Activated CD4-positive, alpha-beta T cell treated with anti-CD3 and anti-CD28 coated beads for 4 hours (primary cell): ENCODE data around the gene KCNK4.
A peak's percentile ranks its signal among the peaks of the same experiment; 100 is the strongest.
"Not testable (repeated sequence)": the region's sequence is repeated elsewhere in the genome, so short reads cannot be mapped to it uniquely, and the experiment has no call there.

ENCODE experiments used
- DNase-seq, 2 donors: peaks; one replicate each; pipeline ENCODE4 v3.0.0-alpha.2; 2020

Gene KCNK4

DNA sequence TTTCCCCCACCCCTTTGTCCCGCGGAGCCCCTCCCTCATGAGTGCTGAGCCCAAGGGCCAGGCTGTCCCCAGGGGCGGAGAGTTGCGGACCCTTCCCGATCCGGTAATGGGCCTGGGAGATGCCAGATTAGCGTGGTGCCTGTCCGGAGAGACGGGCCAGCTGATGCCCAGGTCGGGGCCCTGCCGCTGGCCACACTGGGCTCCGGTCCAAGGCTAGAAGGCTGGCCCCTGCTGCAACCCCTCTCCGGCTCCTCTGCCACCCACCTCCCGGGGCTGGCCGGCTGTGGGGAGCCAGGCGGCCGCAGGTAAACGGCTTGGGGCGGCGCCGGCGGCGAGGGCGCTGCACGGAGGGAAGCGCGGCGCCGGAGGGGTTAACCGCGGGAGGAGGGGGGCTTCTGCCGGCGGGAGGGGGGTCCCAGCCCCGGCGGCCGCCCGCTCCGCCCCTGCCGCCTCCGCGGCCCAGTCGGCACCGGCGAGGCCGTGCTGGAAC, at the start of gene KCNK4:
KCNK4 (plus strand) TSS at position 41 of the 490 bp plus-strand sequence. CDS start 1,717 bp downstream, outside the sequence.
- DNase-seq = no peak

DNA sequence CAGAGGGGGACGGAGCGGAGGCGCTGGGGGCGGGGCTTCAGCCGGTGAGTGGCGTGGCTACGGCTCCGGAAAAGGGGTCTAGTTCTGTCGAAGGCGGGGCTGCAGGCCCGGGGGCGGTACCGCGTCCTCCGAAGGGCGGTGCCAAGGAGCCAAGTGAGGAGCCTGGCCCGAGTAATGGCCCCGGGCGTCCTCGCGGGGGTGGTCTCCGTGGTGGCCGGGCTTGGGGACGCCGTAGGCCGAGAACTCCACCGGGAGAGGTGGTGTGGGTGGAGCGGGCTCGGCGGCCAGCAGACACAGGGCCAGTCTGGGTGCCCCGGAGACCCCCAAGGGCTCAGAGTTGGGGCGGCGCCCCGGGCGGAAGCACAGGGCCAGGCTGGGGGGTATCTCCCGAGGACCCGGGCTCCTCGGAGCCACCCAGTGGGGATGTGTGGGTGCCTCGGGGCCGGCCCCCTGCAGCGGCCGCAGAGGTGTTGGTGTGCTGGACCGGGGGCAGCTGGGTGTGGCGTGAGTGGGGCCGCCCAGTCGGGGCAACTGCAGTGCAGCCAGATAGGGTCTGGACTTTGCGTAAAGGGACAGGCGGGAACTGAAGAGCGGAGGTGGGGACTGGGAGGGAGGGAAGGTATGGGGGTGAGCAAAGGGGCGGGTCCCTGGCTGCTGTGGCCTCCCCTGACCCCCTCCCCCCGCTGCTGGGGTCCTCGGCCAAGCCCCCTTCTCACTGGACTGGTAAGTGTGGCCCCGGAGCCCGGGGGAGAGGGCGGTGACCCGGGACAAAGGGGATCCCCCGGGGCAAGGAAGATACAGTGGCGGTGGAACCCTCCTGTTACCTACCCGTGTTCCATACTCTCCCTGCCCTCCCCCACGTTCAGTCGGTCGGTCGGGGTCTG, 49.4 kb upstream of the KCNK4 start:
- DNase-seq = no peak

DNA sequence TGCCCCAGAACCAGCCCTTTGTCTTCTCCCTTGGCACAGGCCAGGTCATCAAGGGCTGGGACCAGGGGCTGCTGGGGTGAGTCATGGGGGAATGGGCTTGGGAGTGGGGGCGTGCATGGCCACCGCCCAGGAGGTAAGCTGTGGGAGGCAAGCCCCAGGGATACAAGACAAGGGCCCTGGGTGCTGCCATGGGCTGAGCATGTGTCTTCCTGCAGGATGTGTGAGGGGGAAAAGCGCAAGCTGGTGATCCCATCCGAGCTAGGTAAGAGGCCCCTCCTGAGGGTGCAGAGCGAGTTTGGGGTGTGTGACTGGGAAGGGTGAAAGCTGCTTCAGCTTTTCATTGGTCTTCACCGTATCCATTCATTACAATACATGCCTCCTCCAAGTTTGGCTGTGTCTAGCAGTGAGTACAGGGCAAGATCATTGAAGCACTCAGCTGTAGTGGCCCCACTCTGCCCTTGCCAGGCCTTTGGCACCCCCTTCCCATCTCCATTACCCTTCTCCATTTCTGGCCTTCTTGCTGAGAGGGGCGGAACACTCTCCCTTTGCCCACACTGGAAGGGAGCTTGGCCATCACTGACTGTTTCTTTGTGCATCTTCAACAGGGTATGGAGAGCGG, 47.8 kb upstream of the KCNK4 start:
- DNase-seq = no peak

DNA sequence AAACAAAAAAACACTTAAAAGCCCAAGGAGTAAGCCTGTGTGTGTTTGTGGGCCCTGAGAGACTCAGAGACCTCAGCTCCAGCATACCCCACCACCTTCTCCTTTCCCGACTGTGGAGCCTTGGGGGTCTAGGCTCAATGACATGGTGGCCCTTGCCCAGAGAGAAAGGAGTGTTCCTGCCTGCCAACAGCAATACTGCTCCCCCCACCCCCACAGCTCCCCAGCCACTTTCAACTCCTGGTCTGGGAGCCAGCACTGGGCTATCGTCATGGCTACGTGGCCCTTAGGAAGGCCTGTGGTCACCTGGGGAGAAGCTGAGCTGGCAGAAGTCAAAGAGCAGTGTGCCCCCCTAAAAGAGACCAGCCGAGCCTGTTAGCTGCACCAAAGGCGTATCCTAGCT, 47.0 kb upstream of the KCNK4 start:
- DNase-seq = no peak

DNA sequence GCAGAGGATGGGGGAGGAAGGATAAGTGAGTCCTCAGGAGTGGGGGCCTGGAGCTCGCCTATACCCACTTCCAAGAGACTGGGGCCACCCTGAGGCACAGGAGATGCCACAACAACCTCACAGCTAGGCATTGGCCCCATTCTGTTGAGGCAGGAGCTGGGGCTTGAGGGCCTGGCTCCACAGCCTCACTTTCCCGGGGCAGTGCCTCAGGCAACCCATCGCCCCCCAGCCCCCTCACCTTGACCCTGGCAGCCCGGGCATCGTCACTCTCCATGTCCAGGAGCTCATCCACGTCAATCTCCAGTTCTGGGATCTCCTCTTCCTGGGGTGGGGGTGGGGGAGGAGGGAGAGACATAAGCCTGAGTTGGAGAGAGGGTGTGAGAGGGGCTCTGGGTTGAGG, 46.1 kb upstream of the KCNK4 start:
- DNase-seq = no peak

DNA sequence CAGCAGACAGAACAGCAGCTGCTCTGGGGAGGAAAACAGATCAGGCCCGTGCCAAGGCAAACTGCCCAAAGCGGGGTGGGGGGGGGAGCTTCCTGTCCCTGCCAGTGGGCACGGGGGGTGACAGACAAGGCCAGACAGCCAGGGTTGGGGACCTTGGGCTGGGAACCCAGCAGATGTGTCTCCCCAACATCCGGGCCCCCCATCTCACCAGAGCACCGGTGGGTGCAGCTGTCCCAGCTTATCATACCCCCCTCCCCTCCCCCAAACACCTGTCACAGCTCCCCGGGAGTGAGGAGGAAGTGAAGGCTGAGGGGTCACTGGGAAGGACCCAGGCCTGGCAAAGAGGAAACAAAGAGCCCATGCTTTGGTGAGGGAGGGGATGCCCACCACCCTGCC, 45.7 kb upstream of the KCNK4 start:
- peak in 1 of 2 donors; percentile 50 for DNase-seq

DNA sequence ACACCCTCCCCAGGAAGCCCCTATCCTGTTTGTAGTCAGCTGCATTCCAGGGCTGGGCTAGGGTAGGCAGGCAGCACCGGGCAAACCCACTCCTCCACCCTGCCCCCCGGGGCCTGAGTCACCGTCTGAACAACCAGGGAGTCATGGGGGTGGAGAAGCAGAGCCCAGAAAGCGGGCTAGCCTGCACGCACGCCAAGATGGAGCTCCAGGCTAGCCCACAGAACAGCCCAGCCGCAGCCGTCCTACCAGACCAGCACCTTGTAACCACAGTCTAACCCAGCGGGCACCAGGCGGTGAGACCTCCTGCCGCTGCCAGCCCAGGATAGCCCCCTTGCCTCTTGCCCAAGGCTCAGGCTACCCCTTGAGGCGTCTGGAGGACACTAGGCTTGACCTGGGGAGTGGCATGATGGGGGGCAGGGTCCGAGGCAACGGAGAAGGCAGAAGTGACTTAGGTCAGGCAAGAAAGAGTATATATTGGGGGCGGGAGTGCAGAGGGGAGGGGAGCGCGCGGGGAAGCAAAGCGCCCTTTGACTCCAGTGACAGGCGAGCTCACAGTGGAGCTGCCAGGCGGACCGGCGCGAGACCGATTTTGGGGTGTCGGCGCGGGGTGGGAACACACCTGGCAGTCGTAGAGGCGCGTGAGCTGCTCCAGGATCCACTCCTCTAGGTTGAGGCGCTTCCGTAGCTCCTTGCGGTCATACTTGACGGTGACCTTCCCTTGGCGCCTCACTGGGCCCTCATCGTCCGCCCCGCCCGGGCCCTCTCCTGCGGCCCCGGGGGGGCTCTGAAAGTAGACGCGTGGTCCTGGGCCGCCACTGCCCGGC, 45.1 kb upstream of the KCNK4 start:
- DNase-seq = peak; percentile 87 to 88

DNA sequence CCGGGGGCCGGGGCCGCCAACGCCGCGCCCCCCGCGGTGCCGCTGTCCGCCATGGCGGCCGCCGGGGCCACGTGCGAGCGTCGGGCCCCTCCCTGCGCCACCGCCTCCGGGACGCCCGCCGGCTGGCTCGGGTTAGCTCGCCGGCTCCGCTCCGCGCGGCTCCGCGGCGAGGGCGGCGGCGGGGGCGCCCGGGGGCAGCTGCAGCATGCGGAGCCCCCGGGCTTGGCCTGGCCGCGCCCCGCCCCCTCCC, 44.6 kb upstream of the KCNK4 start:
- DNase-seq = not testable (repeated sequence)

DNA sequence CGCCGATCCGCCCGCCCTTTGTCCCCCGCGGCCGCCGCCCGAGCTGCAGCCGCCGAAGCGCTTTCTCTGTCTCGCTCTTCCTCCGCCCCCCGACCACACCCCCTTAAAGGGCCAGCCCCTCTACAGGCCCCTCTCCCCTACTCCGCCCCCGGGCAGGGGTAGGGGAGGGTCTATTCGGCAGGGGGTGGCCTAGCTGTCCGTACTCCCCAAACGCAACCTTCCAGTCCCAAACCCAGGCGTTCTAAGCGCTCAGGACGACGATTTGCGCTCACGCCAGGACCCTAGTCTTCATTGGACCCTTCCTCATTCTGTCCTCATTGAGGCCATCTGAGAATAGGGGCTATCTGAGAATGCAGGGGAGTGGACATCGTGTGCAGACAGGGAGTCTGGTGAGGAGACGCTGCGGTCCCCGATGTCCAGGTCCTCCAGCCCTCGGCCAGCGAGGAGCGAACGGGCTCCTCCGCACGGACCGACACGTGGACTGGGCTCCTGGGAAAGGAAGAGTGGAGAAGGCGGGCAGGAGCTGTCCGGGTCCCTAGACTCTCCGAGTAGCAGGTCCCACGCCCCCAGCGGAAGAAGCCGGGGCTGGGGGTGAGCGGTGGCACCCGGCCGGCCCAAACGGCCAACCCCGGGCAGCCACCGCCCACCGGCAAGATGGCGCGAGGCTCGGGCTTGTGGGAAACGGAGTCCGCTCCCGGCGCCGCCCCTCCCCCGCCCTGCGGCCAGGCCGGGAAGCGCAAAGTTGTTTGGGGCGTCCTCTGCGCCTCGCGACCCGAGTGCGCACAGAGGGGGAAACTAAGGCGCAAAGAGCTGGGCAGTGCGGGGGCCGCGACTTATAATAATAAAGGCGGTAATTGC, 44.0 kb upstream of the KCNK4 start, which contains the start of gene PPP1R14B:
PPP1R14B (minus strand) TSS at position 73 of the 858 bp plus-strand sequence. CDS start 270 bp downstream, outside the sequence.
- DNase-seq = peak; percentile 83

DNA sequence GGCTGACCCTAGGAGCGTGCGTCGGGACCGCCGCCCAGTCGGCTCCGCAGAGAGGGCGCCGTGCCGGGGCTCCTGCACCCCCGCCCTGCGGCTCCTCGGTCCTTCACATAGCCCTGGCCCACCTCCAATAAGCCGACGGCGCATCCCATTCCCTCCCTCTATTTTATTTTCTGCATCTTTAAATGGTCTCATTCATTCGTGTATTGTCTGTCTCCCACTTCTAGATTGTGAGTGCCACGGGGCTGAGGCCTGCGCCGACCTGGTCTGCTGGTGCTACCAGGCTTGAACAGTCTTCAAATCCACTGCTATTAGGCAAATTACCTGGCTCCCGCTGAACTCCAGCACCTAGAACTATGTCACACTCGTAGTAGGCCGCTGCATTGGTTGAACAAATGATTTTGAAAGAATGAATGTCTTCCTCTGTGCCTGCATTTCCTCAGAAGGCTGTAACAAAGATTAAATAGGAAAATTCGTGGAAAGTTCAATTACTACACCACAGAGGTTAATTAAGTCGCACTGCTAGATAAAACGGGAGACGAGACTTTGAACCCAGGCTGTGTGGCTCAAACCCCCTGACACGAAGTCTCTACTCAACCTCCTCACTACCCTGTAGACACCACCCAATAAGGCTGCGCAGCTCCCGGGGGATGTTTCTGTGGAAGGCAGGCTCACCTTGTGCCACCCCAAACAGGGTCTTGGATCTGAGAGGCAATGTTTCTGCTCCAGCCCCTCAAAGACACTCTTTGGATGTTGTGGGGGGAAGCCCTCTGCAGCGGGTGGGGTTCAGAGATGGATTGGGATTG, 43.2 kb upstream of the KCNK4 start:
- DNase-seq = no peak

DNA sequence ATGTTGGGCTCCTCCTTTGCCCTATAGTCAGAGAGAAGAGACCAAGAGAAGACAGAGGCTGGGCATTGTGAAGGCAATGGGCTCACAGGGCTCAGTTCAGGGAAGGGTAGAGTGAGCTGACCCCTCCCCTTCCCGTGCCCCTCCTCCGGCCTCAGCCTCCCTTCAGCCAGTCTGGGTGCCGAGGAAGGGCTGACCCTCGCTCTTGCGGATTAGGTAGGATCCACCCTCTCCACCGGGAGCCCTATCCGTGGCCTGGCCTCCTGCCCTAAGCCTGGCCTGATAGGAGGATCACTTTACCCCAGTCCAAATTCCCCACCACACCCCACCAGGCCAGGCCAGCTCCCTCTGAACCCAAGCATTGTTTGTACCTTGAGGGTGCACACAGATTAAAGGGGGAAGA, 42.5 kb upstream of the KCNK4 start:
- no peak for DNase-seq

DNA sequence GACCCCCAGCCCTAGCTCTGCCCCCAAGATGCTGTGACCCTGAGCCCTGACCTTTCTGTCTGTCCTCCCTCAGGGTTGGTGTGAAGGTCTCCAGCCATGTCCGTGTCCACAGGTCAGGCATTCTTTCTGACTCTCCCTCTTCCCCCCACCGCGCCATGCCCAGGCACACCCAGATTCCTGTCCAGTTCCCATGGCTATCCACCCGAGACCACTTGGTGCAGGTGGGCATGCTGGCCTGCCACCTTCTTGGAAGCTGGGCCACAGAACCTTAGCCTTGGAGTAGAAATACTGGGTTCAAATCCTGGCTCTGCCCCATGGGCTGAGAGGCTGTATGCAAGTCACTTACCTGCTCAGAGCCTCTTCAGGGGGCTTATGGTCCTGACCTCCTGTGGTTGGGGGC, 42.1 kb upstream of the KCNK4 start:
- no peak for DNase-seq

DNA sequence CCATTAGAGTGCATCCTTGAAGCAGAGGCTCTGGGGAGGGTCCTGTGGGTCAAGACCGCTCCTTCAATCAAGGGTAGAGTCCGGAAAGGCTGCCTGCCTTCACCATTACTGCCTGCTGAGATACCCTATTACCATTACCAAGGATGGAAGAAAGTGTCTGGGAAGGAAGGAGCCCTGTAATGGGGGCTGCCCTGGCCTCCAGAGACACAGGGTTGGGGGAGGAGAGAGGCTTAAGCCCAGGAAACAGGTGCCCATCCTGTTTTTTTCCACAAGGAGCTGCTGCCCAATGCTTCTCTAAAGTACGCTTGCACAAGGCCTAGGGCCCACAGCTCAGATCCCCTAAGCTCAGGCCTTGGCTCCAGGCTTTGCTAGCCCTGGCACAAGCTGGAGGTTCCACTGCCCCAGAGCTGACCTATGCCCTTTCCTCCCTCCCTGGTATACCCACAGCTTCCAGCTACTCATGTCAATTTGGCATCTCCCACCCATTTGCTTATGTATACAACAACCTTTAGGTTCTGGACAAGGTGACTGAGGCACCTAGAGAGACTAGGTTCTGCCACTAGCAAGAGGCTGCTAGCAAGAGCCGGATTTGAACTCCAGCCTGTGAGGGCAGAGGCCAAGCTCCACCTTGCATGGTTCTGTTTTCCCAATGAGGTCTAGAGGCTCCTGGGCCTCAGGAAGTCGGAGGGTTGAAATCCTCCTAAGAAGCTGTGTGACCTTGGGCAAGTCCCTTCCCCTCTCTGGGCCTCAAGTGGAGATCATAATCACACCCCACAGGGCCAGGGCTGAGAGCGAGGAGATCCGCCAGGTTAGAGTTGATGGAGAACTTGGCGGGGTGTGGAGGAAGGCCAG, 41.3 kb upstream of the KCNK4 start:
- no peak for DNase-seq

DNA sequence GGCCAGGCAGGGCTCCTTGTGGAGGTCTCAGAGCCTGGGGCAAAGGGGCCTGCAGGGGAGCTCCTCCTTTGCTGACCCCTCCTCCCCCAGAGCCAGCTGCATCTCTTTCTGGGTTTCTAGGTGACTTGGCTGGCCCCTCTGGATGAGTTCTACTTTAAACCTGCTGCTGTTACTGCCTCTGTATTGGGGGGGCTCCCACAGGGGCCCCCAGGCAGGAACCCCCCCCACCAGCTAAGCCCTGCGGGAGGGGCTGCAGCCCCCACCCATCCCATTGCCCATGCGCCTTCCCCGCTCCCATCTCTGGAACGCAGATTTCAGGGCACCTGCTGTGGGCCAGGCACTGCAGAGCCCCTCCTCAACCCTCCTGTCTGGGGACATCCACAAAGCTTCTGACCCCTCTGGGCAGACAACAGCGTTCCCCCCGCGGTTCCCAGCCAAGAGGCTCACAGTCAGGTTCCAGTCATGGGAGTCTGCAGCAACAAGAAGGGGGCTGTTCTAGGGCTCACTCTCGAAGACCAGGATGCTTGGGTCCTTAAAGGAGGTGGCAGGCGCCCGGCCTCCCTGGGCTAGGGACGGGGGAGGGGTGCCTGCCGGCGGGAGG, 40.6 kb upstream of the KCNK4 start:
- DNase-seq = no peak

DNA sequence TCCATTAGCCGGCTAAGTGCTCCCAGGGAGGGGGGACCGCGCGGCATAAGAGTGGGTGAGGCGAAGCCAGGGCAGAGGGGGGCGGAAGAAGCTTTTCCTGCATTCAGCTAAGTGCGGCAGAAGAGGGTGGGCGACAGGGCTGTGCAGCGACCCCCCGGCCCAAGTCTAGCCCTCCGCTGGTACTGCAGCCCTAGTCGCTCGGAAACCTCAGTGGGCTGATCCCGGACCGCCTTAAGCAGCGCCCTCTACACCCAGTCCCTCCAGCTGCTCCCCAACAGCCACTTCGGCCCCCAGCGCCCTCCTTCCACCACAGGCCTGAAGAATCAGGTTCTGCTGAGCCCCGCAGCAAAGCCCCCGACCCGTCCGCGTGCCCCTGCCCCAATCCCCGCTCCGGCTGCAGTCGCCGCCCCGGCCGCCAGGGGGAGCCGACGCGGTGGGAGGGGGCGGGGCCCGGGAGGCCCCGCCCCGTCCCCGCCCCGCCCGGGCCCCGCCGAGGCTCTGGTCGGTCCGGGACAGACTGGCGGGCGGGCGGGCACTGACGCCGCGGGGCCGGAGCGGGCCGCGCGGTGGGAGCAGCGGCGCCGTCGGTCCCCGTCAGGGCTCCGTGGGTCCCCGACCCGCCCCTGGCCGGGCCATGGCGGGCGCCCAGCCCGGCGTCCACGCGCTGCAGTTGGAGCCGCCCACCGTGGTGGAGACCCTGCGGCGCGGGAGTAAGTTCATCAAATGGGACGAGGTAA, 39.9 kb upstream of the KCNK4 start, which contains the start of gene PLCB3:
PLCB3 (plus strand) TSS at position 515 of the 737 bp plus-strand sequence; CDS start at position 635, 120 bp downstream.
- DNase-seq = peak; percentile 59 to 63

DNA sequence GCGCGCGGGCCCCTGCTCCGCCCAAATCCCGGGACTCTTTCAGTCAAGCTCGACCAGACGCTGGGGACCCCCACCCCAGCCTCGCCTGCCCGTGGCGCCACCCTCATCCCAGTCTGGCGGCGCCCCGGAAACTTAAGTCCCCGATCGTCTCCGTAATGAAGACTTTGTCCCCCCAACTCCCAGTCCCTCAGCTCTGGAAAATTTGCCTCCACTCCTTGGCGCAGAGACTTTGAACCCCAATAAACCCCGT, 39.4 kb upstream of the KCNK4 start:
- no peak for DNase-seq

DNA sequence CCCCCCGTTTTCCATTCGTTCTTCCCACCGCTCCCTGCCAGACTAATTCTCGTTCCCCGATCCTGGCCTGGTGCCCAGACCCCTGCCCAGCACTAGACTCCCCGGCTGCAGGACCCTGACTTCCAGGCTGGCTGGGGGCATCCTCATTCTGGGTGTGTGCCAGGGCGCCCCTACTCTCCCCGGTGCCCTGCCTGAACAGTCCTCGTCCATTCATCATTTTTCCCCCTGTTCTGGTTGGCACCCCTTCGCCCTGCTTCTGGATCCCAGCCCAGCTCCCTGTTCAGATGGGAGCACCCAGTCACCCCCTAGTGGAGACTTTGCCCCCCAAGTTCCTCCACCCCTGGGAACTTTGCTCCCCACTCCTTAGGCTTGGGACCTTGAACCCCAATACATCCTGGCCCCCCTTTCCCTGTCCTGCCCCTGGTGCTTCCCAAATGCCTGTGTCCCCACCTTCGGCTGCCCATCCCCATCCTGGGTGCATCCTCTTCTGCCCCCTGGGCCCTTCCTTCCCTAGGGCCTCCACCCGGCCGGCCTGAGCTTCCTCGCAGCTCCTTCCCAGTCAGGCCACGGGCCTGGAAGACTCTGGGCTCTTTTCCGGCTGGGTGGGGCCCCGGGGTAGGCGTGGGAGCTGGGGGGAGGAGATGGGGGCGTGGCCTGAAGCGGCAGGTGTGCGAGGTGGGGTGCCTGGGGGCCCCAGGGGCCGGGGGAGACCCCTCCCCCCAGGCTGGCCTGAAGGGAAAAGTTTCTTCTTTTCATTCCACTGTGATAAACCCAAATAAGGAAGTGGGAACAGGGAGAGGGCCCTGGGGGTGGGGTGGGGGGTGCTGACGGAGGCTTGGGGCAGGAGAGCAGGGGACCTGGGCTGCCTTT, 38.9 kb upstream of the KCNK4 start:
- no peak for DNase-seq

DNA sequence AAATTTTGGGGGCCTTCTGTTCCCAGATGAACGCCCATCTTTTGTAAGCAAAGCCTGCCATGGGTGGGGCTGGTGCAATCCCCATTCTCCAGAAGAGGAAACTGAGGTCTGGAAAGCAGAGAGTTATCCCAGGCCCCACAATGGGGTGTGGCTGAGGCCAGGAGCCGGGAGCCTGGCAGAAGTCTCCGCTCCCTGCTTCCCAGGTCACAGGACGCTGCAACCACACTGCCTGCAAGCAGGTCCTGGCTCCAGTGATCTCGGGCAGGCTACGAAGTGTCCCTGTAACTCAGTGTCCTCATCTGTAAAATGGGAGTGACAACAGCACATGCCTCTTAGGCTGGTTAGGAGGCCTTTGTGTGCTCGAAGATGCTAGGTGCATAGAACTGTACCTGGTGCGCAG, 38.1 kb upstream of the KCNK4 start:
- DNase-seq = no peak

DNA sequence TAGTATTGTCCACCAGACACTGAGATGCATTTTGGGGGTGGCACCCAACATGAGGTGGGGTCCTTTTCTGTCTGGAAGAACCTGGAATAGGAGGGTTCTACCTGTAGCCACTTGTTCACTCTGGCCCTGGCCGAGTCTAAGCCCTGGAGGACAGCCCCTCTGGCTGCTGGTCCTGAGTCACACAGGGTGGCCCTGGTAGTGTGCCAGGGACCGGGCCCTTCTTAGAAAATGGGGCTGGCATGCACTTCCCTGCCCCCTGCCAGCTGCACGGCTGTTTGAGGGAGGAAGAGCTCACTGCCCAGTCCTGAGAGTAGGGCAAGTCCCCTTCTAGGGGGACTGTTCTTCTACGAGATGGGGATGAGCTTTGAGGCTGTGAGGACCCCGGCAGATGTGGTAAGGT, 37.6 kb upstream of the KCNK4 start:
- DNase-seq = no peak
